Suprapubic skin (tissue), 4 donors: ENCODE measurements around the gene BTD.

Source experiments
- EP300 ChIP-seq: sonication (generic); formaldehyde crosslinking; IDR thresholded peaks from one replicate; pipeline ENCODE4 v1.6.1; 2017; ENCODE audit warnings: antibody characterized with exemption
- POLR2AphosphoS5 ChIP-seq, 3 donors: sonication (generic); formaldehyde crosslinking; IDR thresholded peaks; one replicate each; pipeline ENCODE4 v1.6.1; 2017; ENCODE audit warnings: antibody characterized with exemption in 3 of 3
- TF ChIP-seq, protein P1 (sequence below), 2 donors: fragments of 200-600 bp in 1 of 2; fragments of 450-650 bp in 1 of 2; sonication (generic) in 1 of 2; IDR thresholded peaks; one replicate each; pipeline ENCODE4 v1.5.1; 2016 to 2019; ENCODE audit warnings: antibody characterized with exemption in 2 of 2, mild to moderate bottlenecking in 1 of 2, moderate library complexity in 1 of 2

- TF ChIP-seq, protein P1, sequence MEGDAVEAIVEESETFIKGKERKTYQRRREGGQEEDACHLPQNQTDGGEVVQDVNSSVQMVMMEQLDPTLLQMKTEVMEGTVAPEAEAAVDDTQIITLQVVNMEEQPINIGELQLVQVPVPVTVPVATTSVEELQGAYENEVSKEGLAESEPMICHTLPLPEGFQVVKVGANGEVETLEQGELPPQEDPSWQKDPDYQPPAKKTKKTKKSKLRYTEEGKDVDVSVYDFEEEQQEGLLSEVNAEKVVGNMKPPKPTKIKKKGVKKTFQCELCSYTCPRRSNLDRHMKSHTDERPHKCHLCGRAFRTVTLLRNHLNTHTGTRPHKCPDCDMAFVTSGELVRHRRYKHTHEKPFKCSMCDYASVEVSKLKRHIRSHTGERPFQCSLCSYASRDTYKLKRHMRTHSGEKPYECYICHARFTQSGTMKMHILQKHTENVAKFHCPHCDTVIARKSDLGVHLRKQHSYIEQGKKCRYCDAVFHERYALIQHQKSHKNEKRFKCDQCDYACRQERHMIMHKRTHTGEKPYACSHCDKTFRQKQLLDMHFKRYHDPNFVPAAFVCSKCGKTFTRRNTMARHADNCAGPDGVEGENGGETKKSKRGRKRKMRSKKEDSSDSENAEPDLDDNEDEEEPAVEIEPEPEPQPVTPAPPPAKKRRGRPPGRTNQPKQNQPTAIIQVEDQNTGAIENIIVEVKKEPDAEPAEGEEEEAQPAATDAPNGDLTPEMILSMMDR (IDR thresholded peaks at IDR 0.05): no peak
- TF ChIP-seq EP300 (no peak), POLR2AphosphoS5 (IDR thresholded peaks at IDR 0.05) (no peak)
These were observed 523 bp upstream of the BTD start for GRCh38 chr3:15601046-15601398.
